NCI-H2029 (cell line): Measurements from ENCODE around the gene ICE2.
"Not testable (repeated sequence)": the region's sequence is repeated elsewhere in the genome, so short reads cannot be mapped to it uniquely, and the experiment has no call there.

Experiments
- DNase-seq: peaks from one replicate; lab custom pipeline; 2025; lab: John Stamatoyannopoulos, UW

Gene ICE2

GRCh38 chr15:60410350-60410749 is 68.6 kb downstream of the ICE2 start:
- DNase-seq, result not testable (repeated sequence)

DNA sequence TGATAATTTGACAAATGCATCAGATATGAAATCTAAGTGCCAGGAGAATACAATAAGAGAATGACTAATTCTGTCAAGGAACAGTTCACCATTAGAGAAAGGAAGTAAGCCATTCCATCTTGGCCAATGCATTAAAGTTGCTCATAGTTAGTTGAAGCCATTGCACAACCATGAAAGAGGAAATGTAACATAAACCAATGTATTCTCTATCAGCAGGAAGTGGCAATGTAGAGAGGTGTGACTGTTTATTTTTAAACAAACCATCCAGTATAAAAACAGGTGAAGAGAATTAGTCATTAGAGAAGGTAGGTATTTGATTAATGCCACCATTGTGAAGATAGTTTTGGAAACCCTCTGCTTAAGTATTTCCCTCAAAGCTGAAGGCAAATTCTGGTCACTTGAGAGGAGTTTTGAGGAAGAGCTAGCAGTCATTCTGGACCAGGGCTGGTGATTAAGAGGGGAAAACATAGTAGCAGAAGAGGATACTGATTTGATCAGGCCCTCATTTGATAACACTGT is 70.4 kb downstream of the ICE2 start:
- no peak for DNase-seq

DNA sequence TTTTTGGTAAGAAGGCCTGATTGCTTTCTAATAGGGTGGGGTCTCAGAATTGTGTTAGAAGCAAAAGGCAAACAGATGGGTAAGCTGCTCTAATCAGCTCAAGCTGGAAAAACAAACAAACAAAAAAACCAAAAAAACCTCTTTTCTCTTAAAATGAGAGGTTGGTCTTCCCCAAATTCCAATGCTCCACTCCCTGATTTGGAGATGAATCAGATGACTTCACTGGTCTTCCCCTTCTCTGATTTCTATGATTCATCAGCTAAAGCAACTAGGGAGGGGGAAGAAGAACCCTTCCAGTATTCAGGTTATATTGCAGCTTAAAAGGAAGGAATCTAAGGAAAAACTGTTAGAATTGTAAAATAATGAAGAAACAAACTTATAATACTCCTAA is 71.5 kb downstream of the ICE2 start:
- no peak for DNase-seq

- DNase-seq, result no peak
Measured at GRCh38 chr15:60406513-60407414, 72.2 kb downstream of the ICE2 start.

DNA sequence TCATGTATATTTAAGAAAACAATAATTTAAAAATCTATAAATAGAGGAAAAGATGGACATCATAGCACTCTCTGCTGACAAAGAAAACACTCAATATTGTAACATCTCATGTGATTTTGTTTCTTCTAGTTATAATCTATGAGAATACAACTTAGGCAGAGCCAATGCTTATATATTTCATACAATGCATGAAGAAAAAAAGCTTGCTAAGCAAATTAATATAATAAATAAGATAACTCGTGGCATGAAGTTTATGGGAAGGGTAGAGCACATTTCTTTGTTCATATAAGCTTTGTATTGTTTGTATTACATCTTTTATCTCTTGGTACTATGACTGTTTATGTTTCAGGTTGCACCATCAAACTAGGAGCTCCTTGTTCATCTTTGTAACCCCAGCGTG is 73.5 kb downstream of the ICE2 start:
- DNase-seq, result no peak

DNA sequence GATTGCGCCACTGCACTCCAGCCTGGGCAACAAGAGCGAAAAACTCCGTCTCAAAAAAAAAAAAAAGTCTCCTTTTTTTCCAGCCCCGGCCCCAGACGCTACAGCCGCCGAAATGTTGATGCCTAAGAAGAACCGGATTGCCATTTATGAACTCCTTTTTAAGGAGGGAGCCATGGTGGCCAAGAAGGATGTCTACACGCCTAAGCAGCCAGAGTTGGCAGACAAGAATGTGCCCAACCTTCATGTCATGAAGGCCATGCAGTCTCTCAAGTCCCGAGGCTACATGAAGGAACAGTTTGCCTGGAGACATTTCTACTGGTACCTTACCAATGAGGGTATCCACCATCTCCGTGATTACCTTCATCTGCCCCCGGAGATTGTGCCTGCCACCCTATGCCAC is 74.6 kb downstream of the ICE2 start:
- DNase-seq, result not testable (repeated sequence)

DNA sequence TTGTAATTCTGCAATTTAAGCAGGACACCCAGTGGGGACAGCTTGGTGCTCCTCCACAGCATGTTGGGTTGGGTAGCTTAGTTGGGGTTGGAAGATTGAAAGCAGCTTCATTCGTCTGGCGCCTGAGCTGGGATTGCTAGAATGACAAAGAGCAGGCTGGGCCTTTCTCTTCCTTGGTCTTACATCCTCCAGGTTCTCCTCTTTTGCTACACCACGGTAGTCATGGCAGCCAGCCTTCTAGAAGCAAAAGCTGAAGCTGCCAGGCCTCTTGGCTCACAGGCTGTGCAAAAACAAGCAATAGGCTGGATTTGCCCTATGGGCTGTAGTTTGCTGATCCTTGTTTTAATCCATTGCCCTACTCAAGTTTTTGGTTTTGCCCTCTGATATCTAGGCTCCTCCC is 78.0 kb downstream of the ICE2 start:
- DNase-seq, result no peak

- DNase-seq, result no peak
Measured at GRCh38 chr15:60399931-60400330, 79.0 kb downstream of the ICE2 start.

GRCh38 chr15:60399246-60399915 is 79.6 kb downstream of the ICE2 start:
- no peak for DNase-seq

DNA sequence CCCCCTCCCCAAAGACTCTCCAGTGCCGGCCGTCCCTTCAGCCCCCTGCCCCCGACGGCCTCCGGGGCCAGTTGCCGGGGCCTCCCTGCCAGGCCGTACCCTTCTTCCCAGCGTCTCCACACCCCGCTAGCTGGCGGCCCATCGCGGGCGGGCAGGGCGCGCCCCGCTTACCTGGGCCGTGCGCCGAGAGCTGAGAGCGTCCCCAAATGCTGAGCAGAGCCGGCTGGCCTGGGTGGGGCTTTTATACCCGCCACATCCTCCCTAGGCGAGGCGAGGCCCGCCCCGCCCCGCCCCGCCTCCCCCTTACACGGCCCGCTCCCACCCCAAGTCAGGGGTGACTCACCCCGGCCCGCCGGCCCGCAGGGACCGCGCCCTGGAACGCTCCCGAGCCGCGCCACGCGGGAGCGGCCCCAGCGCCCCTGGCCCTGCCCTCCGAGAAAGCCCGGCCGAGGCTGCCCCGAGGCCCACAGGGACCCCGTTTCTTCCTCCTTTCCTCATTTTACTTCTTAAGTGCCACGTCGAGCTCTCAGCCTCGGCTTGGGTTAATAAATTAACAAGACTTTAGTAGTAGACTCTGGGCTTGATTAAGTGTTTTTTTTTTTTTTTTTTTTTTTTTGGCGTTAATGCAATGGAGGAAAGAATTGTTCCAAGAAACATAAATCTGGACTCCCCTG is 81.0 kb downstream of the ICE2 start, which contains the start of gene ANXA2:
Gene ANXA2, minus strand, starts transcription at position 215 of the 674 bp plus-strand sequence. CDS start 11,911 bp downstream, outside the sequence.
- DNase-seq, result no peak

DNA sequence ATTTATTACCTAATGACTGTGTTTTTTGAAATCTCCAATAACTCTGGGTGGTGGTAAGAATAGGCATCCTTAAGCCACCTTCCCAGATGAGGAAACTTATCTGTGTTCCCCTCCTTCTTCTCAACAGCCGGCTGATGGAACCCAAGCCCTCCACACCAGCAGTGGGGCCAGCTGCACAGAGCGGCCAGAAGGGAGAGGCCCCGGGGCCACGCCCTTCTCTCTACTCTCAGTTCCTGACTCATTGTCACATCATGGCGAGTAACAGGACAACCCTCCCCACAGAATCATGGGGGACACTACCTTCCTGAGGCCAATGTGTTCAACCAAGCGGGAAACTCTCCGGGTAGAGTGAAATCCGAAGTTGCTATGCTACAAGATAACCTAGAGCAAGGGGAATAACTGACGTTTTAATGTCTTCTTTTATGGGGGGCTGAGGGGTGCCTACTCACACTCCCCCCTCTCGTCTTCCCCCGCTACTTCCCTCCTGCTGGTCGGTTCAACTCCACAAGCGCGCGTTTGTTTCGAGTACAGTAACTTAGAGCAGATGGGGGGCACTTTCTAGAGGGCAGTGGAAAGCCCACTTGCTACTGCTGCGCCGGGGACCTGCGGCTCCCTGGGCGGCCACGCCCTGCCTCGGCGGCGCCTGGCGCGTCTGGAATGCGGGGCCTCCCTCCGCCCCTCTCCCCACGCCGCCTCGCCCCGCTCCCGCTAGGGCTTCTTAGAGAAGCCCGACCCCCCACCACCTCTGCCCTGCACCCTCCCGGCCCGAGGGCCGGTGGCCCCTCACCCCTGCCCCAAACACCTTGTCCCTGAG is 81.8 kb downstream of the ICE2 start:
- DNase-seq, result no peak

DNA sequence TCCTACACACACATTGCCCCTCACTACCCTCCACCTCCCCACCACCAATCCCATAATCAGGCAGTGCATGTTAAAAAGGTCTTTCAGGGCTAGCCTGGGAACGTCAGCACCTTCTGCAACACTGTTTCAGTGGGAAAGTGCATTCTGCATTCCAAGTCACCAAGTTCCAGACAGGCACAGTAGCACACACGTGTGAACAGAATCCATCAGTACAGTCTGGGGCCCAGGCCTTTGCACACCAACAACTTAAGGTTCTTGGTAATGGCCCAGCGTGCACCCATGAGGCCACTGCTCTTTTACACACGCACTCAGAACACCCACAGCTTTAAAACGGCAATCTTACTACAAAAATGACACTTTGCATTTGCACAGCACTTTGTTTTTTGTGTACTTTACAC is 82.4 kb downstream of the ICE2 start:
- no peak for DNase-seq

DNA sequence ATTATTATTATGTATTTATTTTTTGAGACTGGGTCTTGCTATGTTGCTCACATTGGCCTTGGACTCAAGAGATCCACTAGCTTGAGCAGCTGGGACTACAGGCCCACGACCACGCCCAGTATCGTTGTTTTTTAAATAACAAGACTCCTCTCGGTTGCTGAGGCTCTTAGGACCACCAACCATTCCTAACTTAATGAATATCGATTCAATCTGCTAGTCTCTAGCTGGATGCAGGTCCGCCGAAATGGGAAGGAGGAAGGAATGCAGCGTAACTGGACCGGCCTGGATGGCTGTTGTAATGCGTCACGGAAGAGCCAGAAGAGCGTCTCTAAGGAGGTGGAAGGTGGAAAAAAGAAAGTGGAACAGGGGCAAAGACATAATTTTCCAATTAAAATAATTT is 82.8 kb downstream of the ICE2 start:
- DNase-seq, result no peak

DNA sequence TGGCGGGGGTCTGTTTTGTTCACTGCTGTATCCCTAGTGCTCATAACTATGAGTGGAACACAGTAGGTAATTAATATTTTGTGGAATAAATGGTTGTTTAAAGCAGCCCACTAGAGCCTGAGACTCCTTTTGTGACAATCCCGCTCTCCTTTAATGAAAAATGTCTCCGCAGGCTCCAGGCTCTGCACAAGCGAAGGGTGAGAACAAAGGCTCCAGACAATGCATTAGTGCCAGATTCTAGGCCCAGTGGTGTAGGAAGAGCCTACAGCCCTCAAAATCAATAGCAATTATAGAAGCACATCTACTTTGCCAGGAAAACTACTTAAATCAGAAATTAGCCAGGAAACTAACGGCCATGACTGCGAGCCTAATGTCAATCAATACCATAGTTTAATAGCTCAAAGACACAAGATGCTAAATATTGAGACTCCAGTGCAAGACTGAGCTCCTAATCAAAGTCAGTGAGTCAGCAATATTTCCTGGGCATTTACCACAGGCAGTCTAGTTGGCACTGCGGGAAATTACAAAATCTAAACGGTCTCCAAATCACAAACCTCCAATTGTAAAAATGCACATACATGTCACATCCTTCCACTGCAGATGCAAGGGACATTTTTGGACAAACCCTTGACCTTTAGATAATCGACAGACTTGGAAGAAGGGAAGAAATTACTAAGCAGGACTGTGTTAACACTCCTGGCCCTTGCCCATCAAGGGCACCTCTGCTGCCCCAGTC is 83.5 kb downstream of the ICE2 start:
- DNase-seq, result no peak

DNA sequence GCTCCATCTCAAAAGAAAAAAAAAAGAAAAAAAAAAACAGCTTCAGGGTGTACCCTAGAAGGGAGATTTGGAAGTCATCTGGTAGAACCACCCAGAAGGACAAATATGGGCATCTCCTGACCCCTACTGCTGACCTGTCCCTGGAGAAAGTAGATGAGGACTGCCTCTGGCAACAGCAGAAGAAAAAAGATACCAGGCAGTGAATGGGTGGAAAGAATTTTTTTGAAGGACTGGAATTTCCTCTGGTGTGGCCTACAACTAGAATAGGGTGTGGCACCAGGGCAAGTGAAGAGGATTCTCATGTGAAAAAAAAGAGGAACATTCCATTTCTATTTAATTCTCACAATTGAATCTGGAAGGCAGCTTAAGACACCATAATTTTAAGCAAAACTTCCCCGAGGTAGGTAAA is 84.2 kb downstream of the ICE2 start:
- DNase-seq, result no peak

DNA sequence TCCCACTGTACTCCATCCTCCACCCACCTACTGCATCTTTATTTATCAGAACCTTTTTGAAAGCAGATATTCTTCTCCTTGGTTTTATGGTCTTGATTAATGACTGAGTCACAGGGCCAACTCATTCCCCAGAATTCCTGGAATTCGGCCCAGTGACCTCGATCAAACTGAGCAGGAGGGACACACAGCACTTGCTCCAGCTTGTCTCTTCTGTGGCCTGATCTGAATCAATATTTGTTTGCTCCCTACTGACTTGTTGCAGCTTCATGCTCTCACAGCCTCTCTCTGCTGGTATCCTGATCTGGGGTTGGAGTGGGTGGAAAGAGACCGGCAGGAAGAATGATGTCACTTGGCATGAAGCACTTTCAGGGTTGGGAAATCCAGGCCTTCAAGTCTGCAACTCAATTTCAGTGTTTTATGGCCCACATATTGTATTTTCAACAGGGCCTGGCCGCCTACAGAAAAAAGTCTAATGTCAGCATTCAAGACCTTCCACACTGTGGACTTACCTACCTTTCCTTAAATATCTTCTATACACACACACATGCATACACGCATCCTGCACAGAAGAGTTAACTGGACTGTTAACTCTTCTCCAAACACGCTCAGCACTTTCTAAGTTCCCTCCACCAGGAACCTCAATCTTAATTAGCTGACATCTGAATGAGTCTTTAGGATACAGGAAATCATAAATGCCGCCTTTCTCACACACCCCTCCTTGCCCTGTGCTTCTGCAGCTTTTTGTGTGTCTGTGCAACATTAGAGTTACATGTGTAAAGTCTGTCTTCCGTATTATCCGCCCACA is 85.8 kb downstream of the ICE2 start:
- DNase-seq, result peak; percentile 59

DNA sequence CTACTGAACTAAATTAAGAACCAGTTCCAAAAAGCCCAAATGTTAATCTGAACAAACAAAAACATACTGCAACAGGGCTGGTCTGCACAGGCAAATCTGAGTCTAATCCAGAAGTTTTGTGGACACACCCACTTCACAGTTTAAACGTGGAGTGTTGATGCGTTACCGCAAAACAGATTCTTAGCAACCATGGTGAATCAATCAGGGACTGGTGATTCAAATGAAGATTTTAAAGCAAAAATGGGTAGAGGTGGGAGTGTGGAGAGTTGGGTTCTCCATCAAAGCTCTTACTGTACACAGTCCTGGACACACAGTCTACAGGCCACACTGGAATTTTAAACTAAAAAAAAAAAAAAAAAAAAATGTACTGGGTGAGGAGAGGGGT is 86.3 kb downstream of the ICE2 start:
- no peak for DNase-seq

DNA sequence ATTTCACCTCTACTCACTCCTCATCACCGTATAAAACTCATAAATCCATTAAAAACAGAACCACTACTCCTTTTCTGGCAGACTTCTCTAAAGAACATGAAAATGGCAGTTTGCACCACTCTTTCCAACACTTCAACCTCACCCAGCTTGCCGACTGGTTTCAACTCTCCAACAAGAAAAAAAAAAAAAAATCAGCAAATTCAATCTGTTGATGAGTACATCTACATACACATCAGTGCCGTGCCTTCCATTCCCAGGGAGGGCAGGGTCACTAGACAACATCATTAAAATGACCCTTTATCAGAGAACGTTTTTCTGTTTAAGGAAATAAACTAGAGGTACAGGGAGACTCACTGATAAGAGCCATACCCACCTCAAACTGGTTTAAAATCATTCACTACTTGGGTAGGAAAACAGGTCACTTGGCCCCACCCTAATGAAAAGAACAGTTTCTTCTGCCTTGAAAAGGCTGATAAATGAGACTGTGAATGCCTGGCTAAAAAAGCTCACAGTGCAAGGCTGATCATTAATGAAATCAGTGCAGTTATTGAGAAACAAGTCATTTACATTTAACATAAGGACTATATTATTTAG is 87.1 kb downstream of the ICE2 start:
- no peak for DNase-seq

GRCh38 chr15:60390871-60391501 is 88.0 kb downstream of the ICE2 start:
- no peak for DNase-seq
